PFSK-1 (cell line): ENCODE measurements around the gene RPA4.

ENCODE experiments used
- FOXP2 ChIP-seq: optimal IDR thresholded peaks from 2 replicates; pipeline ENCODE3; 2011; ENCODE audit warnings: borderline replicate concordance, control low read depth, inconsistent platforms; ENCODE audit not compliant: insufficient read depth; ENCODE audit errors: extremely low read length, extremely low read depth
- POLR2AphosphoS5 ChIP-seq: IDR thresholded peaks from 2 replicates; pipeline ENCODE4 v1.6.1; 2012; ENCODE audit warnings: low read depth, mild to moderate bottlenecking, control low read depth, low read length, moderate library complexity
- SIN3A ChIP-seq: IDR thresholded peaks from 2 replicates; pipeline ENCODE4 v1.6.1; 2012; ENCODE audit warnings: mild to moderate bottlenecking, low read length, moderate library complexity, borderline replicate concordance; ENCODE audit not compliant: insufficient read depth
- TAF1 ChIP-seq: IDR thresholded peaks from 2 replicates; pipeline ENCODE4 v1.6.1; 2012; ENCODE audit warnings: low read length, control low read depth, borderline replicate concordance; ENCODE audit not compliant: insufficient read depth
- TF ChIP-seq, protein P1 (sequence below), 2 experiments: IDR thresholded peaks; 2 replicates each; pipeline versions ENCODE4 v1.6.1 to v1.8.0; 2011 to 2012; ENCODE audit warnings: low read depth in 2 of 2, low read length in 2 of 2, control low read depth in 1 of 2, inconsistent platforms in 1 of 2, mild to moderate bottlenecking in 1 of 2, moderate library complexity in 1 of 2; ENCODE audit not compliant: insufficient read depth in 1 of 2

RPA4 gene

DNA sequence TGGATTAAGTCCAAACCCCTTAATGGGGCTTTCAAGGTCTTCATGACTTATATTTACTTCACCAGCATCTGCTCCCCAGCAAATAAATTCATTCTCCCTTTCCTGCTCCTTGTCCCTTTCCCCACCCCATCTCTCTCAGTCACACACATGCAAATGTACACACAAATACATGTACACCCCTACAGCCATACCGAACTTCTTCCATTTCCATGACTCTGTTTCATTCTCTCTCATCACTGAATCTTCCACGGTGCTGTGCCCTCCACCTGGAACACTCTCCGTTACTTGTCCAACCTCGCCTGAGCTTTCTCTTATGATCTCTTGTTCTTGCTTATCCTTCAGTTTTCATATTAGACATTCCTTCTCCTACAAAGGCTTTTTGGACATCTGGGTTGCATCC is 22.0 kb upstream of the RPA4 start:
- no peak for TF ChIP-seq SIN3A

- no peak for TF ChIP-seq POLR2AphosphoS5
- TF ChIP-seq TAF1, result no peak
- TF ChIP-seq, protein P1, sequence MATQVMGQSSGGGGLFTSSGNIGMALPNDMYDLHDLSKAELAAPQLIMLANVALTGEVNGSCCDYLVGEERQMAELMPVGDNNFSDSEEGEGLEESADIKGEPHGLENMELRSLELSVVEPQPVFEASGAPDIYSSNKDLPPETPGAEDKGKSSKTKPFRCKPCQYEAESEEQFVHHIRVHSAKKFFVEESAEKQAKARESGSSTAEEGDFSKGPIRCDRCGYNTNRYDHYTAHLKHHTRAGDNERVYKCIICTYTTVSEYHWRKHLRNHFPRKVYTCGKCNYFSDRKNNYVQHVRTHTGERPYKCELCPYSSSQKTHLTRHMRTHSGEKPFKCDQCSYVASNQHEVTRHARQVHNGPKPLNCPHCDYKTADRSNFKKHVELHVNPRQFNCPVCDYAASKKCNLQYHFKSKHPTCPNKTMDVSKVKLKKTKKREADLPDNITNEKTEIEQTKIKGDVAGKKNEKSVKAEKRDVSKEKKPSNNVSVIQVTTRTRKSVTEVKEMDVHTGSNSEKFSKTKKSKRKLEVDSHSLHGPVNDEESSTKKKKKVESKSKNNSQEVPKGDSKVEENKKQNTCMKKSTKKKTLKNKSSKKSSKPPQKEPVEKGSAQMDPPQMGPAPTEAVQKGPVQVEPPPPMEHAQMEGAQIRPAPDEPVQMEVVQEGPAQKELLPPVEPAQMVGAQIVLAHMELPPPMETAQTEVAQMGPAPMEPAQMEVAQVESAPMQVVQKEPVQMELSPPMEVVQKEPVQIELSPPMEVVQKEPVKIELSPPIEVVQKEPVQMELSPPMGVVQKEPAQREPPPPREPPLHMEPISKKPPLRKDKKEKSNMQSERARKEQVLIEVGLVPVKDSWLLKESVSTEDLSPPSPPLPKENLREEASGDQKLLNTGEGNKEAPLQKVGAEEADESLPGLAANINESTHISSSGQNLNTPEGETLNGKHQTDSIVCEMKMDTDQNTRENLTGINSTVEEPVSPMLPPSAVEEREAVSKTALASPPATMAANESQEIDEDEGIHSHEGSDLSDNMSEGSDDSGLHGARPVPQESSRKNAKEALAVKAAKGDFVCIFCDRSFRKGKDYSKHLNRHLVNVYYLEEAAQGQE (IDR thresholded peaks at IDR 0.05; ENCODE audit: insufficient read depth in 1 of 2, low read depth in 2 of 2, low read length in 2 of 2), result no peak
- TF ChIP-seq FOXP2, result no peak
- no peak for TF ChIP-seq SIN3A
Measured at GRCh38 chrX:96884027-96884426, 319 bp downstream of the RPA4 start.

DNA sequence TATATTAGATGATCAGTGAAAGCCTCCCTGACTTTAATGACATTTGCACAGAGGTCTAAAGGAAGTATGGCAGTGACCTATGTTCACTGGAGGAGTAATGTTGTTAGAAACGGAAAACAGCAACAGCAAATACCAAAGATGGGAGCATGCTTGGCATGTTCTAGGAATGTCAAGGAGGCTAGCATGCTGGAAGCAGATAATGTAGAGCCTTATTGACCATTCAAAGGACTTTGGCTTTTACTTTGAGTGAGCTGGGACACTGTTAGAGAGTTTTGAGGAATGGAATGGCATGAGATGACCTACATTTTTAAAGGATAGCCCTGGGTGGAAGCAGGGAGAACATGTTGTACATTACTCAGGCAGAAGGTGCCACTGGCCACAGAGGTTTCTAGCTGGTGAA is 6.0 kb downstream of the RPA4 start:
- TF ChIP-seq FOXP2 (no peak), SIN3A (no peak), TAF1 (no peak), POLR2AphosphoS5 (no peak)
- TF ChIP-seq, protein P1 (IDR thresholded peaks at IDR 0.05; ENCODE audit: insufficient read depth in 1 of 2, low read depth in 2 of 2, low read length in 2 of 2), result no peak

DNA sequence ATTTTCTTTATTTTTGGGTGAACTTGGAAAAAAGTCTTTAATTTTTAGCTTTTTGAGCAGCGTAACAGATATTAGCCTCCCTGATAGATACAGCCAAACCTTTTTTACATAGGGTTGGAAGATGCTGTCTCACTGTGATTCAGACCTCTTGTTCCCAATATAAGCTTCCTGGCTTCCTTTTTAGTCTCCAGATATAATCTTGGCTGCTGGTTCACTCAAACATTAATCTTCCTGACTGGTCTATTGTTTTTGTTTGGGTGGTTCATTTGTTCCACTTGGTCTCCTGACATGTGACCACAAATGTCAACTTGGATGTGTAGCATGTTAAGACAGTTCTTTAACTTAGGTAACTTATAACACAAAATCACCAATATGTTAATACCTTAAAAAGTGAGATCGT is 23.0 kb downstream of the RPA4 start:
- TF ChIP-seq POLR2AphosphoS5 (no peak), FOXP2 (no peak), SIN3A (no peak), TAF1 (no peak)
- TF ChIP-seq, protein P1 (IDR thresholded peaks at IDR 0.05; ENCODE audit: insufficient read depth in 1 of 2, low read depth in 2 of 2, low read length in 2 of 2), result no peak

DNA sequence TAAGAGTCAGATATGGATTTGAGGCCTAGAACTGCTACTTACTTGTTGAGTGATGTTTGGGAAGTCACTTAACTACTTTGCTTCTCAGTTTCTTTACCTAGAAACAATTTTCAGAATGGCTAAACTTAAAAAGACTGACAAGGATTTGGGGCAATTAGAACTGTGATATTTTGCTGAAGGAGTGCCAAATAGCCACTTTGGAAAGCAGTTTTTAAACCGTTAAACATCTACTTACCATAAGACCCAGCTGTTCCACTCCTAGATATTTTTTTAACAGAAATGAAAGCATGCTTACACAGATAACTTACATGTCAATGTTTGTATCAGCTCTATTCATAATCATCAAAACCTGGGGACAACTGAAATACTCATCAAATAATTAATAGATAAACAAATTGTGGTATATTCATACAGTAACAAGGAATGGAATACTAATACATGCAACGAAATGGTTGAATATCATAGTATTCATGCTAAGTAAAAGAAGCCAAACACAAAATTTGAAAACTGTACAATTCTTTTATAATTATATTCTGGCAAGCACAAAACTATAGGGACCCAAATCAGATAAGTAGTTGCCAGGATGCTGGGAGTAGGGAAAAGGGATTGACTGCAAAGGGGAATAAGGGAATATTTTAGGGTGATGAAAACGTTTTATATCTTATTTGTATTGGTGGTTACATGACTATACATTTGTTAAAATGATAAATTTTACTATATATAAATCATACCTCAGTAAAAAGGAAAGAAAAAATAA is 24.0 kb downstream of the RPA4 start:
- TF ChIP-seq SIN3A, result no peak
- no peak for TF ChIP-seq POLR2AphosphoS5
- no peak for TF ChIP-seq TAF1
- TF ChIP-seq, protein P1 (IDR thresholded peaks at IDR 0.05; ENCODE audit: insufficient read depth in 1 of 2, low read depth in 2 of 2, low read length in 2 of 2), result no peak
- TF ChIP-seq FOXP2, result no peak
